Measurements from ENCODE around the gene UBE2Z. TPM values are rescaled to one million over a fixed set of nuclear protein-coding genes. Genes with fewer than 3 reads are reported as not detected.

Gene UBE2Z
- total and polyA plus RNA-seq, 2 of the 13 experiments (the other 11 are each of a cell fraction or from before 2014, with no cell fraction given) = 63.2 to 122 TPM

DNA sequence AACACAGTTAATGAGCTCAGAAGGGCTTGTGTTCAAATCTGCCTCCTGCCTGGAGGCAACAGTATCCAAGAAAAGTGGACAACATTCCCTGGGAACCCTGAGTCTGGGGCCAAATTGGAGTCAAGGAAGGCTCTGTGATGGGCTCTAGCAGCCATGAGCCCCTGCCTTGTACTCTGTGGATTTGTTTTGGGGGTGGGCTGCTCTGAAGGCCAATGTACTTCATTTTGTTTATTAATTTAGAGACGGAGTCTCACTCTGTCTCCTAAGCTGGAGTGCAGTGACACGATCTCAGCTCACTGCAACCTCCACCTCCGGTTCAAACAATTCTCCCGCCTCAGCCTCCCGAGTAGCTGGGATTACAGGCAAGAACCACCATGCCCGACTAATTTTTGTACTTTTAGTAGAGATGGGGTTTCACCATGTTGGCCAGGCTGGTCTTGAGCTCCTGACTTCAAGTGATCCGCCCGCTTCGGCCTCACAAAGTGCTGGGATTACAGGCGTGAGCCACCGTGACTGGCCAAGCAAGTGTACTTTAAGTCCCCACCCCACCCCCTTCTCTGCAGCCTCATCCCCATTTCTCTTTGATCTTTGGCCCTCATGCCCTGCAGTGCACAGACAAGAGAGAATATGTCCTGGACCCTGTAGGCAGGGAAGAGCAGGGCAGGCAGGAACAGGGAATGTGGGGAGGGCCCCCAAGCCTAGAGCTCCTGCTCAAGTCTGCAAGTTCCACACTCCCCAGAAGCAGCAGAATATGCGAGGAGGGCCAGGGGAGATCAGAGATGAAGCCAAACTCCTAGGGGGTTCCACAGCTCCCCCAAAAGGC is 62.9 kb downstream of the UBE2Z start (continued):
- TF ChIP-seq ZNF260 (CRISPR knock-in tag; IDR thresholded peaks at IDR 0.05; ENCODE audit: borderline replicate concordance, low read depth) (no peak), HNRNPLL (IDR thresholded peaks at IDR 0.05; ENCODE audit: low read depth, low read length, poor library complexity, severe bottlenecking) (no peak), BORCS8-MEF2B (CRISPR knock-in tag; IDR thresholded peaks at IDR 0.05) (peak; percentile 67), BATF2 (CRISPR knock-in tag; IDR thresholded peaks at IDR 0.05) (no peak), SRSF1 (optimal IDR thresholded peaks at IDR 0.05; ENCODE audit: low read depth, low read length) (no peak), ZBTB1 (CRISPR knock-in tag; IDR thresholded peaks at IDR 0.05; ENCODE audit: borderline replicate concordance) (no peak; the same call in 1 of the 2 replicates), PAWR (CRISPR knock-in tag; IDR thresholded peaks at IDR 0.05; ENCODE audit: borderline replicate concordance) (no peak), FLYWCH1 (CRISPR knock-in tag; IDR thresholded peaks at IDR 0.05) (no peak), REPIN1 (CRISPR knock-in tag; IDR thresholded peaks at IDR 0.05; ENCODE audit: borderline replicate concordance, low read depth) (peak; percentile 76), HNRNPL (IDR thresholded peaks at IDR 0.05; ENCODE audit: low read depth, low read length) (no peak), ZNF276 (CRISPR knock-in tag; IDR thresholded peaks at IDR 0.05; ENCODE audit: low read depth) (no peak; the same call in 1 of the 2 replicates), MTA1 (CRISPR knock-in tag; IDR thresholded peaks at IDR 0.05; ENCODE audit: borderline replicate concordance) (peak; percentile 95), SNAPC5 (CRISPR knock-in tag; IDR thresholded peaks at IDR 0.05; ENCODE audit: borderline replicate concordance) (peak; percentile 59; the same call in 1 of the 2 replicates), ZNF142 (CRISPR knock-in tag; IDR thresholded peaks at IDR 0.05) (peak; percentile 80; the same call in 1 of the 2 replicates), NFKBIZ (CRISPR knock-in tag; IDR thresholded peaks at IDR 0.05) (no peak), GFI1 (CRISPR knock-in tag; IDR thresholded peaks at IDR 0.05; ENCODE audit: borderline replicate concordance) (peak; percentile 74; the same call in 1 of the 2 replicates), CCAR2 (optimal IDR thresholded peaks at IDR 0.05; ENCODE audit: low read depth, low read length) (peak; percentile 61), U2AF1 (optimal IDR thresholded peaks at IDR 0.05; ENCODE audit: low read depth, low read length) (no peak), SMARCE1 (IDR thresholded peaks at IDR 0.05; ENCODE audit: borderline replicate concordance) (no peak), ZNF660 (CRISPR knock-in tag; IDR thresholded peaks at IDR 0.05; ENCODE audit: borderline replicate concordance, low read depth) (no peak), ZFP62 (CRISPR knock-in tag; IDR thresholded peaks at IDR 0.05) (no peak)

All from HepG2 (cell line).